ENCODE data around the gene SPOCK2.
"Not testable (repeated sequence)": the region's sequence is repeated elsewhere in the genome, so short reads cannot be mapped to it uniquely, and the experiment has no call there.

SPOCK2 gene

GRCh38 chr10:72087969-72088888 lies at the start of gene SPOCK2:
SPOCK2 (minus strand) TSS chr10:72088551; CDS start chr10:72088328, 223 bp downstream.
- DNase-seq (ENCODE audit: low spot score), result no peak

- no peak for DNase-seq (ENCODE audit: low spot score)
Observed at GRCh38 chr10:72137583-72137982, 49.2 kb upstream of the SPOCK2 start.

- DNase-seq (ENCODE audit: low spot score), result not testable (repeated sequence)
Observed at GRCh38 chr10:72136225-72136624, 47.9 kb upstream of the SPOCK2 start.

- DNase-seq (ENCODE audit: low spot score), result no peak
Observed at GRCh38 chr10:72134785-72135767, 46.7 kb upstream of the SPOCK2 start.

- peak; percentile 45 for DNase-seq (ENCODE audit: low spot score)
Observed at GRCh38 chr10:72133517-72133916, 45.2 kb upstream of the SPOCK2 start.

GRCh38 chr10:72132854-72133253 lies 44.5 kb upstream of the SPOCK2 start:
- no peak for DNase-seq (ENCODE audit: low spot score)

GRCh38 chr10:72127571-72127970 lies 39.2 kb upstream of the SPOCK2 start:
- DNase-seq (ENCODE audit: low spot score), result no peak

- no peak for DNase-seq (ENCODE audit: low spot score)
Observed at GRCh38 chr10:72126872-72127232, 38.5 kb upstream of the SPOCK2 start.

- DNase-seq (ENCODE audit: low spot score), result peak; percentile 33
Observed at GRCh38 chr10:72126184-72126871, 38.0 kb upstream of the SPOCK2 start.

GRCh38 chr10:72124989-72125388 lies 36.6 kb upstream of the SPOCK2 start:
- DNase-seq (ENCODE audit: low spot score), result peak; percentile 11

GRCh38 chr10:72124381-72124780 lies 36.0 kb upstream of the SPOCK2 start:
- DNase-seq (ENCODE audit: low spot score), result no peak

GRCh38 chr10:72123616-72124015 lies 35.3 kb upstream of the SPOCK2 start:
- DNase-seq (ENCODE audit: low spot score), result no peak

- no peak for DNase-seq (ENCODE audit: low spot score)
Observed at GRCh38 chr10:72122221-72122620, 33.9 kb upstream of the SPOCK2 start.

- DNase-seq (ENCODE audit: low spot score), result no peak
Observed at GRCh38 chr10:72121389-72121788, 33.0 kb upstream of the SPOCK2 start.

GRCh38 chr10:72116372-72116771 lies 28.0 kb upstream of the SPOCK2 start:
- DNase-seq (ENCODE audit: low spot score), result no peak

- no peak for DNase-seq (ENCODE audit: low spot score)
Observed at GRCh38 chr10:72114706-72115450, 26.5 kb upstream of the SPOCK2 start.

GRCh38 chr10:72110673-72111401 lies 22.5 kb upstream of the SPOCK2 start:
- no peak for DNase-seq (ENCODE audit: low spot score)

GRCh38 chr10:72109636-72110157 lies 21.3 kb upstream of the SPOCK2 start:
- no peak for DNase-seq (ENCODE audit: low spot score)

- no peak for DNase-seq (ENCODE audit: low spot score)
Observed at GRCh38 chr10:72108830-72109635, 20.7 kb upstream of the SPOCK2 start.

- not testable (repeated sequence) for DNase-seq (ENCODE audit: low spot score)
Observed at GRCh38 chr10:72108004-72108370, 19.6 kb upstream of the SPOCK2 start.
